SKM-1 (cell line): ENCODE measurements around the gene NR2C2.
A peak's percentile ranks its signal among the peaks of the same experiment; 100 is the strongest.
"Not testable (repeated sequence)": the region's sequence is repeated elsewhere in the genome, so short reads cannot be mapped to it uniquely, and the experiment has no call there.

ENCODE experiments used
- DNase-seq: peaks from one replicate; lab custom pipeline; 2025; ENCODE audit not compliant: unreplicated experiment; lab: John Stamatoyannopoulos, UW

NR2C2 gene

GRCh38 chr3:14947100-14947885 is at the start of gene NR2C2:
NR2C2 (plus strand) TSS chr3:14947583; CDS start chr3:15003915, 56,332 bp downstream.
- DNase-seq = peak; percentile 70

DNA sequence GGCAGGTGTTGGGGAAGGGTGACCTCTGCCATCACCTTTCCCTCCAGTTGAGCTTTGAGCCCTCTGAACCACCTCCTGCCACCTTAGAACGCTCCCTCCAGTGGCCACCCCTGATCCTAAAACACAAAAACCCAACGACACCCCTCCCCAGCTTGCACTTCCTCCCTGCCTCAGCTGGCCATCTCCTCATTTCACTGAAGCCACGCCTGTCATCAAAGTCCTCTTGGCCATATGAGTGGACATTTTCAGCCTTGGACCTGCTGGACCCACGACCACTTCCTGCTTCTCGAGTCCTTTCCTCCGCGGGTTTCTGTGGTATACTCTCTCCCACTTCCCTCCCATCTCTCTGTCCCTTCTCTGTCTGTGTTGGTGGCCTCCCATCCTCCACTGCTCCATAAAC is 48.5 kb upstream of the NR2C2 start:
- DNase-seq = no peak

DNA sequence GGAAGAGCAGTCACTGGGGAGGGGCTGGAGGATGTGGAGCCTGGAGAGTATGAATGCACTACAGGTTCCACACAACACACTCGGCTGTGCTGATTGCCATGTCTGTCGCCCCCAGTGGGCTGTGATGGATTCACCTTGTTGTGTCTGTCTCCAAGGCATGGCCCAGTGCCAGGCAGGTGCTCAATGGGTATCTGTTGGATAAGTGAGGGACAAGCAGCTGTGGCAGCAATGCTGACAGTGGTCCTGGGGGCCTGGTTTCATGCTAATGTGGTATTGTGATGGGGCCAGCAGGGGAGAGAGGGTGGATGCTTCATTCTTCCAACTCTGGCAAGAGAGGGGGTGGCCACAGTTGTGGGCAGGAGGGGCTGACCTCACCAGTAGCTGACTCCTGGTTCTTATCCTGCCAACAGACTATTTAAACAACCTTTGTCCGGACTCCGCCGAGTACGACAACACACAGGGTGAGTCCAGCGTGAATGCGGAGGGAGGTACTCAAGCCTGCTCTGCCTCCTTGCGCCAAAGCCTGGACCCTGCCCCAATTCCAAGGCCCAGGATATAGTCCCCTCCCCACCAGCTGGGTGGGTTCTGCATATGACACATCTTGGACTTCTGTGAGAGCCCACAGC is 47.3 kb upstream of the NR2C2 start:
- DNase-seq = no peak

DNA sequence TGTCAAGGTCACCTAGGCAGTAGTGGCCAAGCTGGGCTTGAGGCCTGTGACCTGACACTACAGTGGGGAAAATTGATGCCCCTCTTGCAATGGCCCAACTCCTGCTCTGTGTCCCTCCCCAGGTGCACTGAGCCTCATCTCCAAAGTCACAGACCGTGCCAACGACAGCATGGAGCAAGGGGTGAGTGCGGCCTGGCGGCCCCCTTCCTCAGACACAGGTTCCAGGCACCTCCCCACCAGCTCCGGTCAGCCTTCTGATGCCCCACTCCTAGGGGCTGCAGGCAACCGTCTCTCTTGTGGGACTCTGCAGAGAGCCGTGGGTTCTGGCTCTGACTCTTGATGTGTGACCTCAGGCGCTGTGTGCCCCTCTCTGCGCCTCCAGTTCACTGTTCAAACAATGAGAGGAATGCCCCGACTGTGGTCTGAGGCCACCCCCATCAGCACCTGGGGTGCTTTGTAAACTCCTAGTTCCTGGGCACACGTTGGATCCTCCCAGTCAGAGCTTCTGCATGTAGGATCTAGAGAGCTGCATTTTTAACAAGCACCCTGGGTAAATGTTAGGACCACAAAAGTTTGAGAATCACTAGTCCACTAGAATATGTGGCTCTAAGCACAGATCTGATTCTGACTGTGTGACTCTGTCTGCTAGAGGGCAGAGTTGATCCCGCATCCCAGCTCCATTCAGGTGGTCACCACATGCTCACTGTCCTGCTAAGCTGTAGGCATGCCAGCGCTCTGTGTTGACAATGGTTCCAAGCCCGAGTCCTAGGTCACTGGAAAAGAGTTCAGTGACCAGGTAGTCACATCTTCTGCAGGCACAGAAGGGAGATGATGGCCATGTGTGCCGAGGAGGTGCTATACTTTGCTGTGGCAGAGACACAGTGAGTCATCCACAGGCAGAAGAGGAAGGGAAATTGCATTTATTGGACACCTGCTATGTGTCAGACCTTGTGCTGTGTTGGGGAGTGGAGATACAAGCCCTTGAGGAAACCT is 46.2 kb upstream of the NR2C2 start:
- no peak for DNase-seq

- no peak for DNase-seq
These were observed 44.7 kb upstream of the NR2C2 start for GRCh38 chr3:14902719-14903118.

GRCh38 chr3:14903501-14903900 is 43.9 kb upstream of the NR2C2 start:
- DNase-seq = not testable (repeated sequence)

- DNase-seq = no peak
These were observed 42.2 kb upstream of the NR2C2 start for GRCh38 chr3:14905055-14905657.

- DNase-seq = no peak
These were observed 40.9 kb upstream of the NR2C2 start for GRCh38 chr3:14906355-14906971.

GRCh38 chr3:14907043-14907966 is 40.1 kb upstream of the NR2C2 start:
- DNase-seq = no peak

DNA sequence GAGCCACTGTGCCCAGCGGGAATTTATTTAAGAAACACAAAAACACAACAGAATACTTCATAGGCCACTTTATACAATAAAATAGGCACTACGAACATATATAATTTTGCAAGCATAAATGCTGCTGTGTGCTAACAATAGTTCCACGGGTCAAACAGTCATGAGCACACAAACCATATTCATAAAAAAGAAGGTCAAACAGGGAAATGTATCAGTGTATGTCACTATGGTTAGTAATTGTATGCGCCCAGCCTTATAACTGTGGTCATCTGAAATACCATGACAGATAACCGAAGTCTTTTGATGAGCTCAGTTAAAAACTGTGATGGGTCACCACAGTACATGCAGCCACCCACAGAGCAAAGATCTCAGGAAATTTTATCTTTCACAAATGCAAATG is 38.1 kb upstream of the NR2C2 start:
- no peak for DNase-seq

GRCh38 chr3:14911651-14912050 is 35.7 kb upstream of the NR2C2 start:
- DNase-seq = no peak

DNA sequence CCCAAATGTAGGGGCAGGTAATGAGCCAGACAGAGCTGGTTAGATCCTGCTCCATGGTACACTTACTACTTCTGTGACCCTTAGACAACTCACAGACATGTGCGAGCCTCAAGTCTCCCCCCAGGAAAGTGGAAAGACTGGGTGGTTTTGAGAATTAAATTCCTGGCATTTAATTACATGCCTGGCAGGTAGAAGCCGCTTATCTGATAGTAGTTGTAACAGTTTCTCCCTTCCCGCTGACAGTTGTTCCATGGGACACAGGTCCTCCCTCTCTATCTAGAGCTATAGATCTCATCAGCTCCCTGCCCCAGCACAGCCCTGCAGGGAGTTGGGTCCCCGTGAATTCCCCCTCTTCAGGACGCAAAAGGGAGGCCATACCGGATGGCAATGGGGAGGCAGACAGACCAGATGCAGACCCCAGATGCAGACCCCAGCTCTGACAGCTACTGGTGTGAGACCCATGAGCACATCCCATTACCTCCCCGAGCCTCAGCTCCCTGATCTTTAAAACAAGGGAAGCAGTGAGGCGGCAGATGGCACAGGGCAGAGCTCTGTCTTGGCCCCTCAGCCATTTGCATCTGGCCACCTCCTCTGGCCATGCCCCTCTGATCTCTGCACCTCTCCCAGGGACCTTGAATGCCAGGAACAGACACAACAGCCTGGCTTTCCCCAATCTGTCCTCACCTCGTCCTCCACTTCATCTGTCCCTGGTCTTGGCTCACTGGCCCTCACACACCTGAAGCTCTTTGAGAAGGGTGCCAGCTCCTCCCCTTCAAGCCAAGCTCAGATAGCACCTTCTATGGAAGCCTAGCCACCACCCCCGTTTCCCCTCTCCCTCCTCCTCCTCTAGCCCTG is 34.1 kb upstream of the NR2C2 start:
- no peak for DNase-seq

DNA sequence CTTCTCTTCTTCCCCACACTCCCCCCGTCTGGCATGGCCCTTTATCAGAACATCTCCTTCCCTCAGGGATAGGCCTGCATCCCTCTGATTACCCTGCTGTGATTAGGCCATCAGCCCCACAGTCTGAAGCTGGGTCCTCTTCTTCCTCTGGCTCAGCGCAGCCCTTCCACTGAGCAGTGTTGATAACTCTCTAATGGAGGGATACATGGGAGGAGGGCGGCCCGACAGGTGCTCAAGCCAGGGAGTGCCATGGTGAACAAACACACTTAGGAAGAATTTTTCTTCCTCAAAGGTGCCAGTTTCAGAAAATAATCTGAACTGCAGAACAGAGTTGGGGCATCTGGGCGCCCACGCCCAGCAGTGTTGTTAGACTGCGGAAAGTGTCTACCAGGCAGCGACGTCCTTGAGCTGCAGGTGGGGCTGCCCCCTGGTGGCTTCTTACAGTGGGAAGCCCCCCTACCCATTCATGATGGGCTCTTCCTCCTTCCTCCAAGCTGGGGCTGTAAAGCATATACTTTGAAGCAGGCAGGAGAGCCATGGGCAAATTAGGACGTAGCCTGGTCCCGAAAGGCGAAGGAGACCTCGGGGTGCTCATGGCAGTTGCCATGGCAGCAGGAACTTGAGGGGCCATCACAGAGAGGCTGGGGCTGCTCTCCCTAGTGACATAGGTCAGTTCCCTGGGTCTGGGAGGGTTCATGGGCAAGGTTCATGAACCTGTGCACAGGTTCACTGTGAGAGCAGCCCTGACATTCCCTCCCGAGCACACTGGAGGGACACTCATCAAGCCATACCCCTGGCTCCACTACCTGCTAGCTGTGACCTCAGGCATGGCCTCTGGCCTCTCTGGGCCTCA is 33.2 kb upstream of the NR2C2 start:
- DNase-seq = no peak

DNA sequence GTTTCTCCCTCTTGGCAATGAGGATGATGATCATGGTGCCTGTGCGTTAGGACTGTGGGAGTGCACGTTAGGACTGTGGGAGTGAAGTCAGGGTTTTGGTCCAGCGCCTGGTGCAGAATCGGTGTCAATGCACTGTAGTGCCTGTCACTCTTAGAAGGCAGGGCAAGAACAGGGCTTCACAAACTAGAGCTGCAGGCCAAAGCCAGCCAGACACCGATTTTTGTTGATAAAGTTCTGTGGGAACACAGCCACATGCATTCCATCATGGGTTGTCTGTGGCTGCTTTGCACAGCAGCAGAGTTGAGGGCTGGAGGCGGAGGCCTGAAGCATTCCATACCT is 32.6 kb upstream of the NR2C2 start:
- no peak for DNase-seq

- DNase-seq = no peak
These were observed 31.7 kb upstream of the NR2C2 start for GRCh38 chr3:14915636-14916222.

- no peak for DNase-seq
These were observed 29.0 kb upstream of the NR2C2 start for GRCh38 chr3:14918356-14918860.

GRCh38 chr3:14920536-14920935 is 26.8 kb upstream of the NR2C2 start:
- no peak for DNase-seq
